ENCODE results near the gene CDH11. TPM values are rescaled to one million over a fixed set of nuclear protein-coding genes. Genes with fewer than 3 reads are reported as not detected.

Gene CDH11
- polyA plus RNA-seq, 1 donor from 2014 or later = 22.9 TPM

DNA sequence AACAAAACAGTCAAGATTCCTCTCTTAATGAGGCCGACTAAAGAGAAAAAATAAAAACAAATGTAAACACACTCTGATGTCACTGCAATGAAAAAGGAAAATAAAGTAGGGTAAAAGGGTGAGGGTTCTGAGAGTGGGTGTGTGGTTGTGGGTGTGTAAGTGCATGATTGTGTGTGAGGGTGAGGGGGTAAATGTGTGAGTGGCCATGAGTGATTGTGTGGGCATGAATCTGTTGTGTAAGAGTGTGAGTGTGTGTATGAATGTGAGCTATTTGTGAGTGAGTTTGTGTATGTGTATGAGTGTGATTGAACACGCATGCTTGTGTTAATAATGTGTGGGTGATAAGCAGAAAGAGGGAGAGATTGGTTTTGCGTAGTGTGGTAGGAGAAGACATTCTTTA, 132.8 kb downstream of the CDH11 start:
- Histone ChIP-seq H3K27ac (ENCODE audit: low read length) (no peak overlapping the region), H3K9me2 (ENCODE audit: insufficient read depth, low read length) (no peaks in the 10 kb centered on the region), H3K36me3 (ENCODE audit: insufficient read depth, low read length) (peaks cover 5% of the 10 kb centered on the region), H3K79me2 (replicated peaks; ENCODE audit: insufficient read depth, low read length) (no peaks in the 10 kb centered on the region), H3F3A (ENCODE audit: insufficient read depth, low read length, poor library complexity, severe bottlenecking) (no peaks in the 10 kb centered on the region), H3K9me3 (ENCODE audit: low read length) (no peaks in the 10 kb centered on the region), H3K4me2 (ENCODE audit: low read length) (no peak overlapping the region), H4K20me1 (ENCODE audit: insufficient read depth) (no peaks in the 10 kb centered on the region), H3K9ac (ENCODE audit: low read length) (no peak overlapping the region), H3K4me3 (ENCODE audit: low read length) (no peak overlapping the region), H2AFZ (ENCODE audit: low read depth, low read length) (no peak overlapping the region), H3K27me3 (ENCODE audit: insufficient read depth, low read depth, low read length) (no peaks in the 10 kb centered on the region)
- TF ChIP-seq EZH2 (IDR thresholded peaks at IDR 0.05; ENCODE audit: borderline replicate concordance, insufficient read depth, low read length, poor library complexity, severe bottlenecking) = no peak
- no peak for TF ChIP-seq REST (IDR thresholded peaks at IDR 0.05; ENCODE audit: borderline replicate concordance)
- no peak for TF ChIP-seq POLR2AphosphoS5 (IDR thresholded peaks at IDR 0.05)
- no peak for TF ChIP-seq MXI1 (conservative IDR thresholded peaks at IDR 0.05; ENCODE audit: poor library complexity, severe bottlenecking)

DNA sequence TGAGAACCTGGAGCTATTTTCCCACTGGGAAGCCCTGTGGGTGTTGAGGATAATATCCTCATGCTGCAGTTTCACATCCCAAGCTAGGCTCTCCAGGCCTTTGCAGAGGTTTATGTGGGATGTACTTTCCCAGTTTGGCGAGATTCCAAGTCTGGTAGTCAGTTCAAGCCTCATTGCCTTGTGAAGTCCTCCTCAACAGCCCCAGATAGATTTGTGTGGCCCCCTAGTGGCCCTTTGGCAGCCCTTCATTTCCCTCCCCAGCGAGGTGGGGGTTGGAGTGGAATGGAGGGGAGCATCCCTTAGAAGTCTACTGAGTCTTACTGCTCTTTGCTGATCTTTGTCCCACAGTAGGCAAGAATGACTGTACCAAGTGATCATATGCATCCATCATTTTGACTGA, 137.9 kb downstream of the CDH11 start:
- Histone ChIP-seq H3F3A (ENCODE audit: insufficient read depth, low read length, poor library complexity, severe bottlenecking) (no peaks in the 10 kb centered on the region), H3K36me3 (ENCODE audit: insufficient read depth, low read length) (no peaks in the 10 kb centered on the region), H3K9ac (ENCODE audit: low read length) (no peak overlapping the region), H3K9me2 (ENCODE audit: insufficient read depth, low read length) (no peaks in the 10 kb centered on the region), H4K20me1 (ENCODE audit: insufficient read depth) (no peaks in the 10 kb centered on the region), H3K4me2 (ENCODE audit: low read length) (no peak overlapping the region), H2AFZ (ENCODE audit: low read depth, low read length) (no peak overlapping the region), H3K79me2 (replicated peaks; ENCODE audit: insufficient read depth, low read length) (no peaks in the 10 kb centered on the region), H3K4me3 (ENCODE audit: low read length) (no peak overlapping the region), H3K9me3 (ENCODE audit: low read length) (no peaks in the 10 kb centered on the region), H3K27me3 (ENCODE audit: insufficient read depth, low read depth, low read length) (no peaks in the 10 kb centered on the region), H3K27ac (ENCODE audit: low read length) (no peak overlapping the region)
- TF ChIP-seq EP300 (conservative IDR thresholded peaks at IDR 0.05; ENCODE audit: poor library complexity, severe bottlenecking) = no peak
- TF ChIP-seq EZH2 (IDR thresholded peaks at IDR 0.05; ENCODE audit: borderline replicate concordance, insufficient read depth, low read length, poor library complexity, severe bottlenecking) = no peak
- no peak for TF ChIP-seq TAF1 (IDR thresholded peaks at IDR 0.05; ENCODE audit: low read depth)
- TF ChIP-seq MXI1 (conservative IDR thresholded peaks at IDR 0.05; ENCODE audit: poor library complexity, severe bottlenecking) = no peak

DNA sequence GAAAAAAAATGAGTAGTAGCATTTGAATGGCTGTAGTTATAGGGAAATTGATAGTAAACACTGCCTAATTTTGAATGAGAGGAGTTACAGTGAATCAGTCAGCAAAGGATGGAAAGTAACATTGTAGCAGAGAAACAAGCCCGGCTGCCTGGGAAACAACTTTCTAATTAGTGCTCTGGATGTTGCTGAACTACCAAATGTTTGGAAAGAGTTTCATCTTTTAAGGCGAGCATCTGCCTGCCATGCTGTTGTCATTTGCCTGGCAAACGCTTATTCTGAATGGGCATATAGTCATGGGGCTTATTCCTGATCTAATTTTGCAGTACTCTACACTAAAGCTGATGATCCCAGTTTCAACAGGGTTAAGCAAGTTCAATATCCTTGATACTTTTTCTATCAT, 138.6 kb downstream of the CDH11 start:
- TF ChIP-seq POLR2AphosphoS5 (IDR thresholded peaks at IDR 0.05) = no peak
- no peak for TF ChIP-seq RAD21 (conservative IDR thresholded peaks at IDR 0.05)
- no peak for TF ChIP-seq EP300 (conservative IDR thresholded peaks at IDR 0.05; ENCODE audit: poor library complexity, severe bottlenecking)
- no peak for TF ChIP-seq TAF1 (IDR thresholded peaks at IDR 0.05; ENCODE audit: low read depth)
- no peak for TF ChIP-seq SMC3 (conservative IDR thresholded peaks at IDR 0.05; ENCODE audit: poor library complexity)
- TF ChIP-seq, protein P1, sequence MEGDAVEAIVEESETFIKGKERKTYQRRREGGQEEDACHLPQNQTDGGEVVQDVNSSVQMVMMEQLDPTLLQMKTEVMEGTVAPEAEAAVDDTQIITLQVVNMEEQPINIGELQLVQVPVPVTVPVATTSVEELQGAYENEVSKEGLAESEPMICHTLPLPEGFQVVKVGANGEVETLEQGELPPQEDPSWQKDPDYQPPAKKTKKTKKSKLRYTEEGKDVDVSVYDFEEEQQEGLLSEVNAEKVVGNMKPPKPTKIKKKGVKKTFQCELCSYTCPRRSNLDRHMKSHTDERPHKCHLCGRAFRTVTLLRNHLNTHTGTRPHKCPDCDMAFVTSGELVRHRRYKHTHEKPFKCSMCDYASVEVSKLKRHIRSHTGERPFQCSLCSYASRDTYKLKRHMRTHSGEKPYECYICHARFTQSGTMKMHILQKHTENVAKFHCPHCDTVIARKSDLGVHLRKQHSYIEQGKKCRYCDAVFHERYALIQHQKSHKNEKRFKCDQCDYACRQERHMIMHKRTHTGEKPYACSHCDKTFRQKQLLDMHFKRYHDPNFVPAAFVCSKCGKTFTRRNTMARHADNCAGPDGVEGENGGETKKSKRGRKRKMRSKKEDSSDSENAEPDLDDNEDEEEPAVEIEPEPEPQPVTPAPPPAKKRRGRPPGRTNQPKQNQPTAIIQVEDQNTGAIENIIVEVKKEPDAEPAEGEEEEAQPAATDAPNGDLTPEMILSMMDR (IDR thresholded peaks at IDR 0.05; ENCODE audit: poor library complexity, severe bottlenecking) = no peak
- no peak for TF ChIP-seq REST (IDR thresholded peaks at IDR 0.05; ENCODE audit: borderline replicate concordance)
- TF ChIP-seq MXI1 (conservative IDR thresholded peaks at IDR 0.05; ENCODE audit: poor library complexity, severe bottlenecking) = no peak
- TF ChIP-seq EZH2 (IDR thresholded peaks at IDR 0.05; ENCODE audit: borderline replicate concordance, insufficient read depth, low read length, poor library complexity, severe bottlenecking) = no peak
- H3K36me3 ChIP-seq (ENCODE audit: insufficient read depth, low read length) = no peaks in the 10 kb centered on the region
- no peaks in the 10 kb centered on the region for H3K27me3 ChIP-seq (ENCODE audit: insufficient read depth, low read depth, low read length)
- H2AFZ ChIP-seq (ENCODE audit: low read depth, low read length) = no peak overlapping the region
- no peak overlapping the region for H3K9ac ChIP-seq (ENCODE audit: low read length)
- no peaks in the 10 kb centered on the region for H3K9me2 ChIP-seq (ENCODE audit: insufficient read depth, low read length)
- H3K79me2 ChIP-seq (replicated peaks; ENCODE audit: insufficient read depth, low read length) = no peaks in the 10 kb centered on the region
- H3K4me3 ChIP-seq (ENCODE audit: low read length) = no peak overlapping the region
- H3K4me2 ChIP-seq (ENCODE audit: low read length) = no peak overlapping the region
- H3F3A ChIP-seq (ENCODE audit: insufficient read depth, low read length, poor library complexity, severe bottlenecking) = no peaks in the 10 kb centered on the region
- H3K27ac ChIP-seq (ENCODE audit: low read length) = no peak overlapping the region
- H4K20me1 ChIP-seq (ENCODE audit: insufficient read depth) = no peaks in the 10 kb centered on the region
- no peaks in the 10 kb centered on the region for H3K9me3 ChIP-seq (ENCODE audit: low read length)
